Lower leg skin (tissue), 4 donors: Measurements from ENCODE around the gene PRR20E. TPM values are rescaled to one million over a fixed set of nuclear protein-coding genes. Genes with fewer than 3 reads are reported as not detected.
"Not testable (repeated sequence)": the region's sequence is repeated elsewhere in the genome, so short reads cannot be mapped to it uniquely, and the experiment has no call there.

Source experiments
- DNase-seq, 2 donors: peaks; one replicate each; pipeline ENCODE4 v3.0.0-alpha.2; 2019; ENCODE audit warnings: low spot score in 2 of 2
- H3K4me3 ChIP-seq: fragments of 200-600 bp; sonication (generic); 2 replicates; pipeline ENCODE4 v1.5.1; 2017; ENCODE audit warnings: mild to moderate bottlenecking, low read depth; ENCODE audit not compliant: poor library complexity, severe bottlenecking
- POLR2A ChIP-seq, 2 donors: fragments of 450-650 bp; IDR thresholded peaks; one replicate each; pipeline ENCODE4 v1.6.1; 2016 to 2017; ENCODE audit warnings: antibody characterized with exemption in 2 of 2, mild to moderate bottlenecking in 1 of 2, moderate library complexity in 1 of 2
- WGBS, 2 donors: methylation state at CpG; one replicate each; pipeline ENCODE4 v1.1.5; 2018; 5-methylcytosine and 5-hydroxymethylcytosine counted together
- intact Hi-C: fragments of 100-400 bp; cut with DNase I; formaldehyde crosslinking; loops from one replicate; pipeline ENCODE4 v1.15.0; 2023; ENCODE audit warnings: low total_unique reads
- total RNA-seq, 4 donors: library from RNA; depleted of rRNA; stranded (reverse); fragments of >200 nt; gene quantifications; one replicate each; pipeline ENCODE4 v1.1.0, GENCODE V29; 2016
- TF ChIP-seq, protein P1 (sequence below), 3 donors: fragments of 450-650 bp; IDR thresholded peaks; one replicate each; pipeline ENCODE4 v1.5.1; 2016; ENCODE audit warnings: antibody characterized with exemption in 3 of 3, mild to moderate bottlenecking in 3 of 3, moderate library complexity in 2 of 3

PRR20E gene
- total RNA-seq, 4 donors from 2014 or later = not detected

DNA sequence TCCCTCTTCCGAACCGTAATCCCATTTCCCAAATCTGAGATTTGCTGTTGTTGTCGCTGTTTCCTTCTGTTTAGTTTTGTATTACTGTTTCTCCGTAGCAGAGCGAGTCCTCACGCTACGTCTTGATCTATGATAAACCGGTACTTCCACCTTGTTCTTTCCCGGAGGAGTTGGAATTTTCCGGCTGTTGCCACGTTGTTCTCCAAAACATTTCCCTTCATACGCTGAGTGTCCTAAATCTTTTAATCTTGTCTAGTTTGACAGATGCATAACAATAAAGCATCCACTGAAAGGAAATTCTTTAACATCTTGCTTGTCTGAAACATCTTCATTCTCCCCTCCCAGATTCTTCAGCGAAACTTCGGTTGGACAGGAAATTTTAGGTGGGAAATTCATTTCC lies 18.9 kb upstream of the PRR20E start:
- 94 to 96% methylated on average over 9 of the region's 14 CpGs for WGBS, 2 donors

DNA sequence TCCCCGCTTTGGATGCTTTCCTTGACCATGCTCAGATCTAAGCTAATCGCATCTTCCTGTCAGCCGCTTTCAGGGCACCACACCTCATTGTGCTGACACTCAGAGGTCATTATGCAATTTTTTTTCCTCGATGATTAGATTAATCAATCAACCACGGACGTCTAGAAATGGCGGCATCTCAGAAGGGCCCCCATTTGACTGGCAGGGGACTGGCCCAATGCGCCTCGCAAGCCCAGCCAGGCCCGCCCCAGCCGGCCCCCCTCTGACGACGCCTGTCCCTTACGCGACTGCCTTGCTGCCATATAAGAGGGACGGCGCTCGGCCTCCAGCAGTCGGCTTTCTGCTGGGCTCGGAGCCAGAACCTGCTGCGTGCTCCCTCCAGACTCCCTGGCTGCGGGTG lies 13.2 kb upstream of the PRR20E start, which contains the start of gene PRR20C:
Gene PRR20C, plus strand, starts transcription at position 301 of the 400 bp plus-strand sequence. CDS start 387 bp downstream, outside the sequence.
- intact Hi-C loops, H3K4me3 ChIP-seq, DNase-seq: not testable (repeated sequence)
- no CpG with 5 or more reads among the region's 22 CpGs for WGBS, 2 donors

More for the DNA sequence above, 18.9 kb upstream of the PRR20E start:
- DNase-seq, H3K4me3 ChIP-seq, intact Hi-C loops: not testable (repeated sequence)

DNA sequence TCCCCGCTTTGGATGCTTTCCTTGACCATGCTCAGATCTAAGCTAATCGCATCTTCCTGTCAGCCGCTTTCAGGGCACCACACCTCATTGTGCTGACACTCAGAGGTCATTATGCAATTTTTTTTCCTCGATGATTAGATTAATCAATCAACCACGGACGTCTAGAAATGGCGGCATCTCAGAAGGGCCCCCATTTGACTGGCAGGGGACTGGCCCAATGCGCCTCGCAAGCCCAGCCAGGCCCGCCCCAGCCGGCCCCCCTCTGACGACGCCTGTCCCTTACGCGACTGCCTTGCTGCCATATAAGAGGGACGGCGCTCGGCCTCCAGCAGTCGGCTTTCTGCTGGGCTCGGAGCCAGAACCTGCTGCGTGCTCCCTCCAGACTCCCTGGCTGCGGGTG lies 6.7 kb upstream of the PRR20E start, which contains the start of gene PRR20D:
Gene PRR20D, plus strand, starts transcription at position 301 of the 400 bp plus-strand sequence. CDS start 387 bp downstream, outside the sequence.
- intact Hi-C loops, H3K4me3 ChIP-seq, DNase-seq: not testable (repeated sequence)
- no CpG with 5 or more reads among the region's 22 CpGs for WGBS, 2 donors

DNA sequence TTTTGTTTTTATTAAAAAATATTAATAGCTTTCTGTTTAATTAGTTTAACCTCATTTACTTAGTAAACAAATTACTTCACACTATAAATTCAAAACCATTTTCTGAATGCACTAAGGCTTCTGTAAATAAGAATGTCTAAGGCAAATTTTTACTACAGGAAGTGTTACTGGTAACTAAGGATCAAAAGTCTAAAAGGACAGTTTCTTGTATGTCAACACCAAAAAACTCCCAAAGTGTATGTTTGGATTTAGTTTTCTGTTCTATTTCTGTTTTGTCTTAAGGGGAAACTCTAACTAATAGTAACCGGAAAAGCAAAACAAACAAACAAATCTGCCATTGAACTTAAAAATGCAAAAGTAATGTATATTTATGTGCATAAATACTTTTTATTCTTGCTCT lies 24.7 kb downstream of the PRR20E start:
- TF ChIP-seq POLR2A (IDR thresholded peaks at IDR 0.05) = no peak
- TF ChIP-seq, protein P1, sequence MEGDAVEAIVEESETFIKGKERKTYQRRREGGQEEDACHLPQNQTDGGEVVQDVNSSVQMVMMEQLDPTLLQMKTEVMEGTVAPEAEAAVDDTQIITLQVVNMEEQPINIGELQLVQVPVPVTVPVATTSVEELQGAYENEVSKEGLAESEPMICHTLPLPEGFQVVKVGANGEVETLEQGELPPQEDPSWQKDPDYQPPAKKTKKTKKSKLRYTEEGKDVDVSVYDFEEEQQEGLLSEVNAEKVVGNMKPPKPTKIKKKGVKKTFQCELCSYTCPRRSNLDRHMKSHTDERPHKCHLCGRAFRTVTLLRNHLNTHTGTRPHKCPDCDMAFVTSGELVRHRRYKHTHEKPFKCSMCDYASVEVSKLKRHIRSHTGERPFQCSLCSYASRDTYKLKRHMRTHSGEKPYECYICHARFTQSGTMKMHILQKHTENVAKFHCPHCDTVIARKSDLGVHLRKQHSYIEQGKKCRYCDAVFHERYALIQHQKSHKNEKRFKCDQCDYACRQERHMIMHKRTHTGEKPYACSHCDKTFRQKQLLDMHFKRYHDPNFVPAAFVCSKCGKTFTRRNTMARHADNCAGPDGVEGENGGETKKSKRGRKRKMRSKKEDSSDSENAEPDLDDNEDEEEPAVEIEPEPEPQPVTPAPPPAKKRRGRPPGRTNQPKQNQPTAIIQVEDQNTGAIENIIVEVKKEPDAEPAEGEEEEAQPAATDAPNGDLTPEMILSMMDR (IDR thresholded peaks at IDR 0.05) = no peak
- no peak for DNase-seq
- WGBS, 2 donors = 72 to 80% methylated on average over 1 of the region's 1 CpG
- intact Hi-C loops = no loop called here
- no peak overlapping the region for H3K4me3 ChIP-seq

DNA sequence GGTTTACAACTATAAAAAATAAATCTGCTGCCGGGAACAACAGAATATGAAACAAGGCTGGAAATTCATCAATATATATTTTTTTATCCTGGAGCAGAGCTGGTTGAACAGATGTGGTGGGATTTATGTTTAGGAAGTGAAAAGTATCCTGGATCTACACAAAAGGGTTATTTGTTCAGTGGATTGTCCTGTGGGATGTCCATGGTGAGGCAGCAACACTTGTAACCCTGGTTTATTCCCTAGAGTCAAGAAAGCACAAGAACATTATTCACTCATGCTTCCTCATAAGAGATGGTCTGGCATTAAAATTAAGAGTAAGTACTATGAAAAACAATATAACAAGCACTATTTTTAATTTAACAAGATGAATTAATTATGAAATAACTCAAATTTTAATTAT lies 46.0 kb downstream of the PRR20E start:
- intact Hi-C loops = no loop called here
- TF ChIP-seq, protein P1 (IDR thresholded peaks at IDR 0.05) = no peak
- no peak for TF ChIP-seq POLR2A (IDR thresholded peaks at IDR 0.05)
- WGBS, 2 donors = 81 to 82% methylated on average over 1 of the region's 1 CpG

More for the DNA sequence above, 46.0 kb downstream of the PRR20E start:
- DNase-seq = no peak
- no peak overlapping the region for H3K4me3 ChIP-seq

Other genes starting within 250 kb of the PRR20E start
- gene PRR20A, start 26.3 kb upstream of the PRR20E start, total RNA-seq = not detected
- not detected for gene PRR20B, start 19.7 kb upstream of the PRR20E start, total RNA-seq
- gene PRR20C, start 13.1 kb upstream of the PRR20E start, total RNA-seq = not detected
- gene PRR20D, start 6.6 kb upstream of the PRR20E start, total RNA-seq = not detected